ENCODE data around the gene LRRC4C. TPM values are rescaled to one million over a fixed set of nuclear protein-coding genes. Genes with fewer than 3 reads are reported as not detected.

The LRRC4C gene
- polyA plus RNA-seq, result 1 to 10 TPM in 2 of 4 donors, not detected in 2; 1.4 to 1.6 TPM
- long read RNA-seq, donor 1, partial matches to known transcripts, result 0 of 1 reads
- long read RNA-seq, donor 1, other reads (novel, unspliced or antisense), result 0 of 1 reads
- long read RNA-seq, donor 2, result 0 reads
- long read RNA-seq, donor 3, partial matches to known transcripts, result 0 of 1 reads
- long read RNA-seq, donor 3, other reads (novel, unspliced or antisense), result 0 of 1 reads
- long read RNA-seq, donor 4, result 0 reads
- long read RNA-seq, donor 5, result 0 reads
- long read RNA-seq, donor 6, result 0 reads
- long read RNA-seq, donor 7, result 0 reads
- long read RNA-seq, donor 8, result 0 reads
- long read RNA-seq, donor 9, result 0 reads
- long read RNA-seq, donor 10, result 0 reads

DNA sequence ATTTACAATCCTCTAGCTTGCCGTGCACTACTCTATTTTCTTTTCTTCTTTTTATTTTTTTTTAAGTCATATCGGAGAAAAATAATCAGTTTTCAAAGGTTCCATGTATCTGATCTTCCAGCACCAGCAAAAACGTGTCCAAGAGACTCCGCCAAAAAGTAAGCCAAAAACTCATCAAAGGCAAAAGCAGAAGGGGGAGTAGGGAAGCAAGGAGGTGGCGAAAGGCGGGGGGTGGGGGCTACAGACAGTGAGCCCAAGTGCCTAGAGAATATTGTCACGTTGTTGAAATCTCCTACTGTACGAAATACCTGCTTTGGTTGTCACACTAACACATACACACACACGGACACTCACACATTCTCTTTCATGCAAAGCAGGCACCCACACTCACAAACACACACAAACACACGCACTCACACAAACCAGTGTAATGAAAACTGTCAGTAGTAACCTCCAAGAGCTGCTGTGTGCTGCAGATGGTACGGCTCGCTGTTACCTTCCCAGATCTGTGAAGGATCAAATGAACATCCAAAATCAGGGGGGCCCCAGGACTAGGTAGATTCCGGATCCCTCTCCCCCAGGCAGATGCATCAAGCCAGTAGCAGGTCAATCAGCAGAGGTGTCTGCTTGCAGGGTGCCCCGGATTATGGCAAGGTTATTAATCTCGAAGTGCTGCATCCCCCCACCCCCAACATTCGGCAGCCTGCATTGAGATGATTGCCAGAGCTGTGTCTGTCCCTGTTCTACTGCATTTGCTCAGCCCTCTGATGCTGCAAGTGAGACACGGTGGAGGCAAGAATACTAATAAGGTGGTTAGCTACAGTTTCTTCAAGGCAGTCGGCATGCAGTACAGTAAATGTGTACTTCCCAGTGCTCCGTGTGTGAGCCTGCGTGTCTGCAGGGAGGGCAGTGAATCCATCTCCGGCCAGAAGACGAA is at the start of gene LRRC4C:
LRRC4C (minus strand) TSS at position 188 of the 937 bp plus-strand sequence.
- Histone ChIP-seq H3K9me3 (ENCODE audit: control insufficient read depth in 2 of 2, insufficient read depth in 1 of 2, low read depth in 1 of 2, low read length in 1 of 2) (no peaks in the 10 kb centered on the region), H3K27me3 (ENCODE audit: control insufficient read depth in 3 of 3, insufficient read depth in 3 of 3, low read length in 3 of 3) (peaks cover 0 to 27% (median 4%) of the 10 kb centered on the region in 3 donors), H3K36me3 (ENCODE audit: control insufficient read depth in 3 of 3, insufficient read depth in 2 of 3, low read depth in 1 of 3, low read length in 3 of 3) (no peaks in the 10 kb centered on the region), H3K4me3 (ENCODE audit: low read depth in 1 of 3, low read length in 3 of 3) (peak within 1 kb of the TSS in 1 of 3 donors; percentile 0), H3K4me1 (ENCODE audit: control insufficient read depth in 3 of 3, insufficient read depth in 2 of 3, low read depth in 1 of 3, low read length in 2 of 3) (peaks cover 0 to 4% (median 0%) of the 10 kb centered on the region in 3 donors), H3K27ac (ENCODE audit: low read depth in 1 of 3, low read length in 2 of 3) (no peak within 1 kb of the TSS)
- DNase-seq, result peak in 1 of 2 donors; percentile 5
- no peak for FAIRE-seq
- 9% methylated on average over 22 of the region's 22 CpGs for WGBS, 3 donors

DNA sequence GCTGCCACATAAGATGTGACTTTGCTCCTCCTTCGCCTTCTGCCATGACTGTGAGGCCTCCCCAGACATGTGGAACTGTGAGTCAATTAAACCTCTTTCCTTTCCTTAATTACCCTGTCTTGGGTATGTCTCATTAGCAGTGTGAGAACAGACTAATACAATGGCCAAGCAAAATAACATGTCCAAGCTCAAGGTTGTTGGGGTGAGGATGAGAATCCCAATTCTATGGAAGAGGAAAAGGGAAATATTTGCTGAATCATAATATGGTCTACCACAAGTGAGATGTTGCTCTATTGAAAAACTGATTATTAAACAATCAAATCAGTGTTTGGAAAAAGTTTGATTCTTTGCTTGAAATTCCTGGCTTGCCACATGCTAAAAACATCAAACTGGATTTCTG is 48.7 kb upstream of the LRRC4C start:
- Histone ChIP-seq H3K4me3 (ENCODE audit: low read depth in 1 of 3, low read length in 3 of 3) (no peak overlapping the region), H3K27me3 (ENCODE audit: control insufficient read depth in 3 of 3, insufficient read depth in 3 of 3, low read length in 3 of 3) (no peaks in the 10 kb centered on the region), H3K36me3 (ENCODE audit: control insufficient read depth in 3 of 3, insufficient read depth in 2 of 3, low read depth in 1 of 3, low read length in 3 of 3) (no peaks in the 10 kb centered on the region), H3K27ac (ENCODE audit: low read depth in 1 of 3, low read length in 2 of 3) (no peak overlapping the region), H3K4me1 (ENCODE audit: control insufficient read depth in 3 of 3, insufficient read depth in 2 of 3, low read depth in 1 of 3, low read length in 2 of 3) (no peaks in the 10 kb centered on the region), H3K9me3 (ENCODE audit: control insufficient read depth in 2 of 2, insufficient read depth in 1 of 2, low read depth in 1 of 2, low read length in 1 of 2) (no peaks in the 10 kb centered on the region)
- WGBS, 3 donors, result 72 to 90% (median 85%) methylated on average over 1 of the region's 1 CpG
- DNase-seq, result no peak
- FAIRE-seq, result no peak

DNA sequence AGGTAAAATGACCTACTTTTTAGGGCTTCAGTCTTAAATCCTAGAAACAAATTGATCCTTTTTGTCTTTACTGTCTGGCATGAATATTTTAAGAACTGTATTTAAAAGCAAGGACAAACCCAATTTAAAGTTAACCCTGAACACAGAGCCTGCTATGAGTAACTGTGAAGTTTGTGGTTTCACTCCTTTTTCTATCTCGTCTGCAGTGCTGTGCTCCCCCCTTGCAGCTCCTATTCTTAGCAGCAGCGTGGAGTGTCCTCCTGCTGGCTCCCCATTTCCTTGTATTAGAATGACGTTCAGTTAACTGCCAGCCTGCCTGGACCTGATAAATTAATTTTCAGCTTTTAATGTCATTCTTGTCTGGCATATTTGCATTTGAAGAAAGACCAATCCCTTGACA is 40.0 kb upstream of the LRRC4C start:
- Histone ChIP-seq H3K27me3 (ENCODE audit: control insufficient read depth in 3 of 3, insufficient read depth in 3 of 3, low read length in 3 of 3) (no peaks in the 10 kb centered on the region), H3K4me1 (ENCODE audit: control insufficient read depth in 3 of 3, insufficient read depth in 2 of 3, low read depth in 1 of 3, low read length in 2 of 3) (peaks cover 0 to 3% (median 0%) of the 10 kb centered on the region in 3 donors), H3K9me3 (ENCODE audit: control insufficient read depth in 2 of 2, insufficient read depth in 1 of 2, low read depth in 1 of 2, low read length in 1 of 2) (no peaks in the 10 kb centered on the region), H3K4me3 (ENCODE audit: low read depth in 1 of 3, low read length in 3 of 3) (no peak overlapping the region), H3K27ac (ENCODE audit: low read depth in 1 of 3, low read length in 2 of 3) (no peak overlapping the region), H3K36me3 (ENCODE audit: control insufficient read depth in 3 of 3, insufficient read depth in 2 of 3, low read depth in 1 of 3, low read length in 3 of 3) (no peaks in the 10 kb centered on the region)
- 30 to 41% (median 38%) methylated on average over 3 of the region's 3 CpGs for WGBS, 3 donors
- DNase-seq (no peak), FAIRE-seq (no peak)

DNA sequence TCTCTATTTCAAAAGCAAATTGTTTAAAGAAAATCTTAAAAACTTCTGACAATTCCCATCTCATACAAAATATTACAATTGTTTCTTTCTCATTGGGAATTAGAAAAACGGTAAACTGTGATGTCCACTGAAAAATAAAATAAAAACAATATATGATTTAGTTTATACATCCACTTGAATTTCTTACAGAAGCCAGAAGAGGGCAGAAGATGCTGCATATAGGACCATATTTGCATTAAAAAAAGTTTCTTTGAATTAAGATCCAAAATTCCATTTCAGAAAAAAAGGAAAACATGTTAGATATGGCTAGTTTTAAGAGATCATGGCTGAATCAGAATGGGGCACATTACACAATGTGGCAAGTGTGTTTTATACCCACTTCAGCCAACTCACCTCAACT is 39.3 kb upstream of the LRRC4C start:
- no peaks in the 10 kb centered on the region for H3K9me3 ChIP-seq (ENCODE audit: control insufficient read depth in 2 of 2, insufficient read depth in 1 of 2, low read depth in 1 of 2, low read length in 1 of 2)
- H3K4me3 ChIP-seq (ENCODE audit: low read depth in 1 of 3, low read length in 3 of 3), result no peak overlapping the region
- peak in 1 of 2 donors; percentile 18 for DNase-seq
- H3K27ac ChIP-seq (ENCODE audit: low read depth in 1 of 3, low read length in 2 of 3), result no peak overlapping the region
- no peak for FAIRE-seq
- H3K4me1 ChIP-seq (ENCODE audit: control insufficient read depth in 3 of 3, insufficient read depth in 2 of 3, low read depth in 1 of 3, low read length in 2 of 3), result peaks cover 0 to 3% (median 0%) of the 10 kb centered on the region in 3 donors
- no peaks in the 10 kb centered on the region for H3K36me3 ChIP-seq (ENCODE audit: control insufficient read depth in 3 of 3, insufficient read depth in 2 of 3, low read depth in 1 of 3, low read length in 3 of 3)
- no peaks in the 10 kb centered on the region for H3K27me3 ChIP-seq (ENCODE audit: control insufficient read depth in 3 of 3, insufficient read depth in 3 of 3, low read length in 3 of 3)
- 3 to 6% (median 5%) methylated on average over 1 of the region's 1 CpG for WGBS, 3 donors

DNA sequence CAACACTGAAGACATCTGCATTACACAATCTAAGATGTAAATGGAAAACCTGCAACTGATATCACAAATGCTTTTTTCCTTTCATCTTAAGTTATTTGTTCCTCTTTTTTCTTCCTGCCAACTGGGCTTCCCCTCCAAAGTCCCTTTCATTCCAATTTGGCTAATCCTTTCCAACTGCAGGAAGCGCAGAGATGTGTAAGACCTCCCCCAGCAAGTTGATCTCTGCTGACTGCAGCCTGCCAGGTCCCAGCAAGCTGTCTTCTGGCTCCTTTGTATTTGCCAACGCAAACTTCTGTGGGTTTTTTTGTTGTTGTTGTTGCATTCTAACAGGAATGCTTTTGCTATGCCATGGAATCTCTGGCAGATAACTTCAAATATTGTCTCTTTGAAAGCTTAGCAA is 38.5 kb upstream of the LRRC4C start:
- FAIRE-seq, result no peak
- 20 to 35% (median 25%) methylated on average over 2 of the region's 2 CpGs for WGBS, 3 donors
- Histone ChIP-seq H3K4me3 (ENCODE audit: low read depth in 1 of 3, low read length in 3 of 3) (no peak overlapping the region), H3K9me3 (ENCODE audit: control insufficient read depth in 2 of 2, insufficient read depth in 1 of 2, low read depth in 1 of 2, low read length in 1 of 2) (no peaks in the 10 kb centered on the region), H3K27ac (ENCODE audit: low read depth in 1 of 3, low read length in 2 of 3) (no peak overlapping the region), H3K27me3 (ENCODE audit: control insufficient read depth in 3 of 3, insufficient read depth in 3 of 3, low read length in 3 of 3) (no peaks in the 10 kb centered on the region), H3K36me3 (ENCODE audit: control insufficient read depth in 3 of 3, insufficient read depth in 2 of 3, low read depth in 1 of 3, low read length in 3 of 3) (no peaks in the 10 kb centered on the region), H3K4me1 (ENCODE audit: control insufficient read depth in 3 of 3, insufficient read depth in 2 of 3, low read depth in 1 of 3, low read length in 2 of 3) (peaks cover 0 to 3% (median 0%) of the 10 kb centered on the region in 3 donors)
- peak in 1 of 2 donors; percentile 5 for DNase-seq

DNA sequence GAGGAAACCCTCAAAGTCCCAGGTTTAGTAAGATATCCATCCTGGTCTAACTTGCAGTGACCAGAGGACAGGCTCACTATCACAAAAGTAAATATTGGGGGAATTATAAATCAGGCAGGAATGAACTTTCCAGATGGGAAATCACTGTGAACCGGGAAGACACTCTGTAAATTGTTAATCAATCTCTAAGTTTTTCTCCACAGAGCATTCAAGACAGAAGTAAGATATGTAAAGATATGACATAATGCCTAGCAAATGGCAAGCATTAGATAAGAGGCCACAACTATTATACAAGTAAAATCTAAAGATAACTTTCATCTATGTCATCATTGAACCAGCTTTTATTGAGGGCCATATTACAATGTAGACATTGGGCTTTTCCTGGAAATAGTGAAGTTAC is 35.3 kb upstream of the LRRC4C start:
- no peak overlapping the region for H3K4me3 ChIP-seq (ENCODE audit: low read depth in 1 of 3, low read length in 3 of 3)
- peaks cover 0 to 3% (median 0%) of the 10 kb centered on the region in 3 donors for H3K4me1 ChIP-seq (ENCODE audit: control insufficient read depth in 3 of 3, insufficient read depth in 2 of 3, low read depth in 1 of 3, low read length in 2 of 3)
- no peak for FAIRE-seq
- peak in 1 of 2 donors; percentile 8 for DNase-seq
- no peaks in the 10 kb centered on the region for H3K27me3 ChIP-seq (ENCODE audit: control insufficient read depth in 3 of 3, insufficient read depth in 3 of 3, low read length in 3 of 3)
- H3K27ac ChIP-seq (ENCODE audit: low read depth in 1 of 3, low read length in 2 of 3), result no peak overlapping the region
- WGBS, 3 donors, result 8 to 15% (median 15%) methylated on average over 1 of the region's 1 CpG
- no peaks in the 10 kb centered on the region for H3K9me3 ChIP-seq (ENCODE audit: control insufficient read depth in 2 of 2, insufficient read depth in 1 of 2, low read depth in 1 of 2, low read length in 1 of 2)
- H3K36me3 ChIP-seq (ENCODE audit: control insufficient read depth in 3 of 3, insufficient read depth in 2 of 3, low read depth in 1 of 3, low read length in 3 of 3), result no peaks in the 10 kb centered on the region

DNA sequence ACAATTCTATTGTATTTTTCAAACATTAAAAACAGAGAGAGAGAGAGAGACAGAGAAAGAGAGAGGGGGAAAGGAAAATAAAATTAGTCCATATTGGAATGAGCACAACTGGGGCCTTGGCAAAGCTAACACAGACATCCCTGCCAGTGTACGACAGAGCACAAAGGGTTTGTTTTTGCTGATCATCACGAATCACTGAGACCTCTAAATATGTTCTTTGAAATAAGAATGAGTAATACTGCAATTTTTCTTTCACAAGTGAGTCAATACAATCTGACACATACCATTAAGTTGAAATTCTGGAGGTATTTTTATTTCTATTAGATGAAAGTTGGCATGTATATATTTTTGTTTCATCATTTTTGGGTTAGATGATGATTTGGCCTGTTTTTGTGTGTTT is 27.0 kb upstream of the LRRC4C start:
- Histone ChIP-seq H3K4me1 (ENCODE audit: control insufficient read depth in 3 of 3, insufficient read depth in 2 of 3, low read depth in 1 of 3, low read length in 2 of 3) (no peaks in the 10 kb centered on the region), H3K27ac (ENCODE audit: low read depth in 1 of 3, low read length in 2 of 3) (no peak overlapping the region), H3K4me3 (ENCODE audit: low read depth in 1 of 3, low read length in 3 of 3) (no peak overlapping the region), H3K27me3 (ENCODE audit: control insufficient read depth in 3 of 3, insufficient read depth in 3 of 3, low read length in 3 of 3) (no peaks in the 10 kb centered on the region), H3K36me3 (ENCODE audit: control insufficient read depth in 3 of 3, insufficient read depth in 2 of 3, low read depth in 1 of 3, low read length in 3 of 3) (no peaks in the 10 kb centered on the region), H3K9me3 (ENCODE audit: control insufficient read depth in 2 of 2, insufficient read depth in 1 of 2, low read depth in 1 of 2, low read length in 1 of 2) (no peaks in the 10 kb centered on the region)
- WGBS, 3 donors, result 66 to 82% (median 72%) methylated on average over 2 of the region's 2 CpGs
- DNase-seq, result no peak
- no peak for FAIRE-seq

DNA sequence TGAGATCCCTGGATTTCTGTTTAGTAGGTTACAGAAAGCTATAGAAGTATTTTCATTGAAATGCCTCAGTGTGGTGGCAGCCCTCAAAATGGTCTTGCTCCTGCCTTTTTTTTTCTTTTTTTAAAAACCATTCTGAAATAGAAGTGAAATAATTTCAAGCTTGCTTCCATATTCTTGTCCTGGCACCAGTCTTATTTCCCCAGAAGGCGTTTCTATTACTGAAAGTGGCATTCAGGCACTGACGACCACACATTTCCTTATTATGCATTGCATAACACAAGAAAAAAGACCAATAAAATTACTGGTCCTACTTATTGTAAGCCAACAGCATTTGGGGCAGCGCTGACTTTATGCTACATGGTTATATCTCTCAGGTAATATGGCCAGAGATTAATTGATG is 24.5 kb upstream of the LRRC4C start:
- no peaks in the 10 kb centered on the region for H3K4me1 ChIP-seq (ENCODE audit: control insufficient read depth in 3 of 3, insufficient read depth in 2 of 3, low read depth in 1 of 3, low read length in 2 of 3)
- H3K9me3 ChIP-seq (ENCODE audit: control insufficient read depth in 2 of 2, insufficient read depth in 1 of 2, low read depth in 1 of 2, low read length in 1 of 2), result no peaks in the 10 kb centered on the region
- no peak overlapping the region for H3K4me3 ChIP-seq (ENCODE audit: low read depth in 1 of 3, low read length in 3 of 3)
- no peak for FAIRE-seq
- H3K27me3 ChIP-seq (ENCODE audit: control insufficient read depth in 3 of 3, insufficient read depth in 3 of 3, low read length in 3 of 3), result no peaks in the 10 kb centered on the region
- DNase-seq, result peak in 1 of 2 donors; percentile 3
- 9 to 27% (median 14%) methylated on average over 3 of the region's 3 CpGs for WGBS, 3 donors
- no peak overlapping the region for H3K27ac ChIP-seq (ENCODE audit: low read depth in 1 of 3, low read length in 2 of 3)
- H3K36me3 ChIP-seq (ENCODE audit: control insufficient read depth in 3 of 3, insufficient read depth in 2 of 3, low read depth in 1 of 3, low read length in 3 of 3), result no peaks in the 10 kb centered on the region

Data from small intestine (tissue), 16 donors.